Progenitor cell of endocrine pancreas (in vitro differentiated cells): ENCODE data around the gene BTLA. TPM values are rescaled to one million over a fixed set of nuclear protein-coding genes. Genes with fewer than 3 reads are reported as not detected.

ENCODE experiments used
- DNase-seq: peaks from one replicate; pipeline ENCODE4 v3.0.0; 2021; ENCODE audit warnings: low spot score; ENCODE audit not compliant: unreplicated experiment
- H3K27ac Mint-ChIP-seq: 2 replicates; pipeline ENCODE4 v1.8.0; 2021; ENCODE audit warnings: mild to moderate bottlenecking, moderate library complexity, mixed read lengths
- H3K27me3 Mint-ChIP-seq: 2 replicates; pipeline ENCODE4 v1.8.0; 2021; ENCODE audit warnings: mixed read lengths
- H3K36me3 Mint-ChIP-seq: 2 replicates; pipeline ENCODE4 v1.8.0; 2022; ENCODE audit warnings: mixed read lengths; ENCODE audit not compliant: insufficient read depth
- H3K4me1 Mint-ChIP-seq: 2 replicates; pipeline ENCODE4 v1.8.0; 2021; ENCODE audit warnings: low read depth, mixed read lengths
- H3K4me3 Mint-ChIP-seq: 2 replicates; pipeline ENCODE4 v1.8.0; 2021; ENCODE audit warnings: low read depth, mild to moderate bottlenecking, moderate library complexity, mixed read lengths
- H3K9me3 Mint-ChIP-seq: 2 replicates; pipeline ENCODE4 v1.8.0; 2021; ENCODE audit warnings: low read depth, mixed read lengths
- CTCF ChIP-seq: fragments of 200-600 bp; sonication (generic); IDR thresholded peaks from one replicate; pipeline ENCODE4 v1.5.0; 2021; ENCODE audit warnings: antibody characterized with exemption, mild to moderate bottlenecking; ENCODE audit not compliant: unreplicated experiment
- total RNA-seq: library from RNA; stranded (reverse); gene quantifications from 2 replicates; pipeline ENCODE4 v1.2.1, GENCODE V29; 2021

Gene BTLA
- total RNA-seq, 1 donor from 2014 or later: not detected

- no peak overlapping the region for H3K4me3 Mint-ChIP-seq
- no peak for TF ChIP-seq CTCF
Measured at GRCh38 chr3:112505907-112506306, 6.6 kb upstream of the BTLA start.

GRCh38 chr3:112504123-112504522 lies 4.9 kb upstream of the BTLA start:
- H3K4me1 Mint-ChIP-seq: no peaks in the 10 kb centered on the region
- TF ChIP-seq CTCF: no peak
- no peaks in the 10 kb centered on the region for H3K27me3 Mint-ChIP-seq

More at GRCh38 chr3:112505907-112506306, 6.6 kb upstream of the BTLA start:
- no peaks in the 10 kb centered on the region for H3K27me3 Mint-ChIP-seq
- H3K4me1 Mint-ChIP-seq: no peaks in the 10 kb centered on the region
- no peak for DNase-seq
- H3K36me3 Mint-ChIP-seq: no peaks in the 10 kb centered on the region
- peaks cover 5% of the 10 kb centered on the region for H3K9me3 Mint-ChIP-seq
- no peak overlapping the region for H3K27ac Mint-ChIP-seq

DNA sequence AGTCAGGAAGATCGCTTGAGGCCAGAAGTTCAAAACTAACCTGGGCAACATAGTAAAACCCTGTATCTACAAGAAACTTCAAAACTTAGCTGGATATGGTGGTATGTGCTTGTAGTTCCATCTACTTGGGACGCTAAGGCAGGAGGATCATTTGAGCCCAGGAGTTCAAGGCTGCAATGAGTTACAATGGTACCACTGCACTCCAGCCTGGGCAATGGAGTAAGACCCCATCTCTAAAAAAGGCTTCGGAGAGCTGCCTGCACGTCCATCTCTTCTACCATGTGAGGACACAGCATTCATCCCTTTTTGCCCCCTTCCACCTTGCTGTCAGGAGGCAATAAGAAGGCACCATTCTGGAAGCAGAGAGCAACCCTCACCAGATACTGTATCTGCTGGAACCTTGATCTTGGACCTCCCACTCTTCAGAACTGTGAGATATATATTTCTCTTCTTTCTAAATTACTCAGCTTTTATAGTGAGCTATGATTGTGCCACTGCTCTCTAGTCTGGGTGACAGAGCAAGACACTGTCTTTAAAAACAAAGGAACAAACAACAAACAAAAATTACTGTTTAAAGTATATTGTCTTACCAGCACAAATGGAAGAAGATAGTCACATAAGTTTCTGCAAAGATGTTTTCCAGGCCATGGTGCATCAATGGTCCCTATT lies 4.2 kb upstream of the BTLA start:
- DNase-seq: no peak
- H3K27ac Mint-ChIP-seq: no peak overlapping the region
- peaks cover 2% of the 10 kb centered on the region for H3K9me3 Mint-ChIP-seq
- H3K27me3 Mint-ChIP-seq: no peaks in the 10 kb centered on the region
- H3K36me3 Mint-ChIP-seq: no peaks in the 10 kb centered on the region
- H3K4me3 Mint-ChIP-seq: no peak overlapping the region
- TF ChIP-seq CTCF: no peak
- H3K4me1 Mint-ChIP-seq: no peaks in the 10 kb centered on the region

More at GRCh38 chr3:112504123-112504522, 4.9 kb upstream of the BTLA start:
- Mint-ChIP-seq H3K27ac (no peak overlapping the region), H3K36me3 (no peaks in the 10 kb centered on the region), H3K9me3 (peaks cover 2% of the 10 kb centered on the region), H3K4me3 (no peak overlapping the region)
- no peak for DNase-seq

DNA sequence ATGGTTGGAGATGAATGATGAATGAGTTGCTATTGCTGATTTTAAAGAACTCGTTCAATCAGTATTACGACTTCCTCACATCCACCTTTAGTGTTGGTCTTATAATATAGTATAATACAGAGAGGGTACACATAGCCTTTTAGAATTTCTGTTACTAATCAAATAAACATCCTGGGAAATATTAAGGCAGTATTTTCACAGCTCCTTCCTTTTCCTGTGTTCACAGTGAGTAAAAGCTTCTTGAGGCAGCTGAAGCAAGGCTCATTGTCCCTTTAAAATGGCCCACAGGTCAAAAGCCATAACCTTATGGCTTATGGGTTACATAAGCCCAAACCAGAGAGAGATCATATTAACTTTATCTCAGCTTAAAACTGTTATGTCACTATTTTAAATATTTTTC lies 1.3 kb upstream of the BTLA start:
- no peak for DNase-seq
- H3K9me3 Mint-ChIP-seq: no peaks in the 10 kb centered on the region
- H3K36me3 Mint-ChIP-seq: no peaks in the 10 kb centered on the region
- H3K27me3 Mint-ChIP-seq: no peaks in the 10 kb centered on the region
- TF ChIP-seq CTCF: no peak
- no peak overlapping the region for H3K4me3 Mint-ChIP-seq
- no peaks in the 10 kb centered on the region for H3K4me1 Mint-ChIP-seq
- H3K27ac Mint-ChIP-seq: no peak overlapping the region

DNA sequence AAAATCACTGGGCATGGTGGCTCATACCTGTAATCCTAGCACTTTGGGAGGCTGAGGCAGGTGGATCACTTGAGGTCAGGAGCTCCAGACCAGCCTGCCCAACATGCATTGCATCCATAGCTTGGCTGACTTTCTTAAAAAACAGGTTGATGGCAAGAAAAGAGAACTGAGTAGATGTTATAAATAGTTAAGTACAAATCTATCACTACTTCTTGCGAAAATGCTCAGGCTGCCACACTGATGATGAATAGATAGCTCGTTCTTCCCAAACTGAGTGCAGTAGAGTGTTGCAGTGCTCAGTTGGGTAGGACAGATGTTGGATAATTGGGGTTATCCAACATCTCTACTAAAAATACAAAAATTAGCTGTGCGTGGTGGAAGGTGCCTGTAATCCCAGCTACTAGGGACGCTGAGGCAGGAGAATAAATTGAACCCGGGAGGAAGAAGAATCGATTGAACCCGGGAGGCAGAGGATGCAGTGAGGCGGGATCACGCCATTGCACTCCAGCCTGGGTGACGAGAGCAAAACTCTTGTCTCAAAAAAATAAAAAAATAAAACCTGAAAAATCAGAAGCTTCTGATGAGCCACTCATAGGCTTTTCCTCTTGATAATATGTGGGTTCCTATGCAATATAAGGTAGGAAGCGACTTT lies 1.2 kb downstream of the BTLA start:
- Mint-ChIP-seq H3K4me3 (no peak overlapping the region), H3K9me3 (no peaks in the 10 kb centered on the region), H3K4me1 (no peaks in the 10 kb centered on the region), H3K27me3 (no peaks in the 10 kb centered on the region), H3K27ac (no peak overlapping the region), H3K36me3 (no peaks in the 10 kb centered on the region)
- TF ChIP-seq CTCF: no peak
- DNase-seq: no peak
